Stimulated activated CD8-positive, alpha-beta memory T cell treated with anti-CD3 and anti-CD28 coated beads, Interleukin-12 subunit alpha, Interleukin-12 subunit beta, amount 100 ng/mL, for 1 hour (primary cell): Measurements from ENCODE around the gene PLS3.
"Not testable (repeated sequence)": the region's sequence is repeated elsewhere in the genome, so short reads cannot be mapped to it uniquely, and the experiment has no call there.

Experiments
- DNase-seq: peaks from one replicate; pipeline ENCODE4 v3.0.0-alpha.2; 2020; ENCODE audit warnings: low read depth

The PLS3 gene, protein sequence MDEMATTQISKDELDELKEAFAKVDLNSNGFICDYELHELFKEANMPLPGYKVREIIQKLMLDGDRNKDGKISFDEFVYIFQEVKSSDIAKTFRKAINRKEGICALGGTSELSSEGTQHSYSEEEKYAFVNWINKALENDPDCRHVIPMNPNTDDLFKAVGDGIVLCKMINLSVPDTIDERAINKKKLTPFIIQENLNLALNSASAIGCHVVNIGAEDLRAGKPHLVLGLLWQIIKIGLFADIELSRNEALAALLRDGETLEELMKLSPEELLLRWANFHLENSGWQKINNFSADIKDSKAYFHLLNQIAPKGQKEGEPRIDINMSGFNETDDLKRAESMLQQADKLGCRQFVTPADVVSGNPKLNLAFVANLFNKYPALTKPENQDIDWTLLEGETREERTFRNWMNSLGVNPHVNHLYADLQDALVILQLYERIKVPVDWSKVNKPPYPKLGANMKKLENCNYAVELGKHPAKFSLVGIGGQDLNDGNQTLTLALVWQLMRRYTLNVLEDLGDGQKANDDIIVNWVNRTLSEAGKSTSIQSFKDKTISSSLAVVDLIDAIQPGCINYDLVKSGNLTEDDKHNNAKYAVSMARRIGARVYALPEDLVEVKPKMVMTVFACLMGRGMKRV

DNA sequence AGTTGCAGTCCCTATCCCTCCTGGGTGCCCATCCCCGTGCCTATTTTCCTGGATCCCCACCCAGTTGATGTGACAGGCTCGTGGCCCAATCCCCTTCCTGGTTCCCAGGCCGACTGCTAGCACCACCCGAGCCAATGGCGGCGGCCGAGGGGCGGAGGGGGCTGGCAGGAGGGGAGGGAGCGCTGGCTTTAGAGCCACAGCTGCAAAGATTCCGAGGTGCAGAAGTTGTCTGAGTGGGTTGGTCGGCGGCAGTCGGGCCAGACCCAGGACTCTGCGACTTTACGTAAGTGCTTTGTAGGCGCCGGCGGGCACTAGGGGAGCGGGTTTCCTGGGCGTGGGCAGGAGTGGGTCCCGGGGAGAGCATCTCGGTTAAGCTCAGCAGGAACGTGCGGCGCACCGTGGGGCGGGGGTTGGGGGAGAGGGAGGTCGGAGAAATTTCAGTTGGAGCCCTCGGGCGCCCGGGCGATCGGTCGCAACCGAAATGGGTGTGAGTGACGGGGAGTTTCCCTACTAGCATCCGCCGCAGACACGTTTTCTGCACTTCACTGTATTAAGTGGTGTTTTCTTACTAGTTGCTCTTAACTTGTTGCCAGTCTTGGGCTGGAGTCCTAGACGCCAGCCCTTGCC lies at the start of gene PLS3:
TSS of gene PLS3 (plus strand) at position 197 of the 627 bp plus-strand sequence. CDS start 49,077 bp downstream, outside the sequence.
- no peak for DNase-seq

- DNase-seq = no peak
Observed at GRCh38 chrX:115518113-115518512, 42.9 kb upstream of the PLS3 start.

DNA sequence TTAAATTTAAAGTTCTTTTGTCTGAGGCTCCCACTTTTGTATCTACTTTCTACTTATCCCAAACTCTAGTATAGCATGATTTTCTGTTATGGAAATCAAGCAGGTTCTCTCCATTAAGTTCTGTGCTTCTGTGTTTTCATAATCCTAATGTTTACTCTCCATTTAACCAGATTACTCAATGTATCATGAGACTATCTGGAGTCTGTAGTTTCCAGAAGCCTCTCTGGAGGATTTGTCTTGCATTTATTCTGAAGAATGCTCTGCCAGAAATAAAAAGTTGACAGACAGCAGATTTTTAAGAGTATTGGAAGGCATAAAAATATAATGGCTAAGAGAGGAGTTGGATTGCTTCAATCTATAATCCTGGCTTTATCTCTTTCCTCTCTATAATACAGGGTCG lies 39.2 kb upstream of the PLS3 start:
- no peak for DNase-seq

DNA sequence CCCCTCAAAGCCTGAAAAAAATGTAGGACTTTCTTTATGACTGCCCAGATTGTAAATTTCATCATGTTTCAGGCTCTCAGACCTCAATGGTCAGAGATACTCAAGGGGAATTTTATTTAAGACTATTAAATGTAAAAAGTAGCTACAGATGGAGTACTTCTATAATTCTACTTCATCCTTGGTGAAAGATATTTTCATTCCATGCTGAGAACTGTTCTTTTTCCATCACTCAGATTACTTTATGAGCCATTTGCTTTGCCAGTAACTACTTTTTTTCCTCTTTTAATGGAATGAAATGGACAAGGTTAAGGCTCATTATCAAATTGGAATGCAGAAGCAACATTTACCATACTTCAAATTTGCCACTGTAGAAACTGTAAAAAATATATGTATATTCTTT lies 38.0 kb upstream of the PLS3 start:
- no peak for DNase-seq

- no peak for DNase-seq
Observed at GRCh38 chrX:115525486-115525885, 35.5 kb upstream of the PLS3 start.

GRCh38 chrX:115531818-115532403 lies 29.1 kb upstream of the PLS3 start:
- no peak for DNase-seq

DNA sequence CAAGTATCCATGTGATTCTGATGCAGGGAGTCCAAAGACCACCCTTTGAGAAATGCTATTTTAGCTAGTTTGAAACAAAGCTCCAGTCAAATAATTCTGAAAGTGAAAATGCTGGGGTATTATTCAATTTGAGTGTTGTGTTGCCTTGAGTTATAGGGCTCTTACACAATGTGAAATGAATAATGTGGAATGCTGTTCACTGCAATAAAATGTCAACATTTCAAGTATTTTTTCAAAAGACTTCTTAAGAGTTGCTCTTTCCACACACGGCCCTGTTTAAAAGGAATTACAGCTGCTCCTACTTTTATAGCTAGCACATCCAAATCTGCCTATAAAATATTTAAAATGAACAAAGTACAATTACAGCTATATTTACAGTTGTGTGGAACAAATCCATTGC lies 27.5 kb upstream of the PLS3 start:
- DNase-seq = no peak

GRCh38 chrX:115534383-115534782 lies 26.6 kb upstream of the PLS3 start:
- DNase-seq = no peak

DNA sequence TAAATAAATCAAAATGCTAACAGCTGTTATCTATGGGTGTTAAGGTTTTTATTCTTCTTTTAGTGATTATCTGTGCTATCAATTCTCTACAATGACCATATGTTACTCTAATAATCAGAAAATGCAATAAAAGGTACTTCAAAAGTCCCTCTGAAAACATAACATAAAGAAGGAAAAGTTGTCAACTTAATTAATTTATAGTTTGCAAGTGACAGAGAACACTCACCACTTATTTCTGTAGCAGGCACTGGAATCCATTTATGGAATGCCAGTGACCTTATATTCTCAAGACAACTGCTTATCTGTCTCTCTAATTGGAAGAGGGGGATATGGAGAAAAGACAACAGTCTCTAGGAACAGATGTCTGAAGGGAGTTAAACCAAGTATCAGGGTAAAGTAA lies 25.6 kb upstream of the PLS3 start:
- DNase-seq = no peak

DNA sequence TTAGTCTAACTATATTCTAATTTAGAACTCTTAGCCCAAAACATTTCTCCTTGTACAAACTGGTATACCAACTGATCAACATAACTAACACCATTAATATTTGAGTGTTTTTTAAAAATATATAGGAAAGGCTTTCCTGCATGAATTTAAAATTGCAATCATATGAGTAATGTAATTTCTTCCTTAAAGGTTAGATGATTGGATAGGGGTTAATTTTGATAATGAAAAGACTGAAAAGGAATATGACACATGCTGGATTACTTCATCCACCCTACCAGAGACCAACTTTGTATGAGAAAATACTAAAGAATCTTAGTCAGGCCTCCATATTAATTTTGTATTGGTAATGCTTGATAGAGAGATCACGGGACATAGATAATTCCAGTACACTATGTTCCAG lies 25.1 kb upstream of the PLS3 start:
- DNase-seq = no peak

DNA sequence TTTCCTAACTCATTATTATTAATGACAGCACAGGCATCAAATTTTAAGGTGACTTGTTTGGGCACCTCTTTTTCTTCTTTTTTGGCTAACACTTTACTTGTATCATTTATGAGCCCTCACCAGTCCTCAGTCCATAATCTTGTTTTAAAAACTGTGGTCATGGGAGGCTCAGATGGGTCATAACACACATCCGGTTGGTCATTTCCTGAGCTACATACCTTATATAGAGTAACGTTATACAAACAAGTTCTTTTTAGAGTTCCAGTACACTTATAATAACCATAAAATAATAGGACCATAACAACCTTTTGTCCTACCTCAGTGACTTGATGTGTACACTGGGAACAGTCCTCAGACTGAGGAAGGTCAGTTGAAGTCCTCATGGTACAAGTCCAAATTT lies 21.1 kb upstream of the PLS3 start:
- no peak for DNase-seq

- not testable (repeated sequence) for DNase-seq
Observed at GRCh38 chrX:115541045-115541444, 19.9 kb upstream of the PLS3 start.

DNA sequence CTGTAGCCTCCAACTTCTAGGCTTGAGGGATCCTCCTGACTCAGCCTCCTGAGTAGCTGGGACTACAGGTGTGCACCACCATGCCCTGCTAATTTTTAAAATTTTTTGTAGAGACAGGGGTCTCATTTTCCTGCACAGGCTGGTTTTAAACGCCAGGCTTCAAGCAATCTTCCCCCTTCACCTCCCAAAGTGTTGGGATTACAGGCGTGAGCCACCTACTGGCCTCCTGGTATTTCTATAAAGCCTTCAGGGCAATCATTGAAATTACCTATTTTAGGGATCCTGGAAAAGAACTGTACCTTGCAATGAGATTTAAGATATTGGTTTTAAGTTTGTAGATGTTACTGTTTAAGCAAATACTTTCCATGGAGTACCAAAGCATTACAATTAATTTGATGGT lies 13.5 kb upstream of the PLS3 start:
- no peak for DNase-seq

DNA sequence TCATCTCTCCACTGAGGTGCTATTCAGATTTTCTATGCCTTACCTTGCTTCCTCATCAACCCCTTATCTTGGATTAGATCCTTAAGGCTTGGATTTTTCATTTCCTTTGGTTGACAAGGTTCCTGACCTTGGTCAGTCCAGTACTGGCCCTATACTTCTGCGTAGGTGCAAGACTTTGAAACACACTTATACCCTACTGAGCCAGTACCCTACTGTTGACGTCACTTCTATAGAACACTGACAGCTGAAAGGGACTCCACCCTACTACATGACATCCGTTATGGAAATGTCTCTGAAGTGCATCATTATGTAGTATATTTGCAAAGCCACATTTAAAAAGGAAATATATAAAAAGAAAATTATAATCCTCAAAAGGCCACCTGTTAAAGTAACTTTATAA lies 12.0 kb upstream of the PLS3 start:
- no peak for DNase-seq

- no peak for DNase-seq
Observed at GRCh38 chrX:115553171-115553570, 7.8 kb upstream of the PLS3 start.

- DNase-seq = no peak
Observed at GRCh38 chrX:115559672-115560071, 1.3 kb upstream of the PLS3 start.

- DNase-seq = no peak
Observed at GRCh38 chrX:115560211-115560977, 580 bp upstream of the PLS3 start.

- DNase-seq = no peak
Observed at GRCh38 chrX:115561605-115562479, 868 bp downstream of the PLS3 start.

DNA sequence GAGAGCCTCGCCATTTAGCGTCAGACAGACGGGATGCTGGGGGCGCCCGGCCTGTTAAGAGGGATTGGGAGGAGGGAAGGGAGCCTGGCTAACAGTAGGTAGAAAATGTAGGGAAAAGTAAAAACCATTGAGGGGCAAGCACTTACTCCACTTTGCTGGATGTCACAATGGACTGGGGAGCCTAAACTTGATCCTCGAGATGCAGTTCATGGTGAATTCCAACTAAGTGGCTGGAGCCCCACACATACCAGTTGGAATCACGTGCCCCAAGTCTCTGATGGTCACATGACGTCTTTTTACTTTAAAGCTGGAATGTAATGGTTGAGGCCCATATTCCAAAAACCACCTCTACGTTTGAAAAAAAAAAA lies 1.5 kb downstream of the PLS3 start:
- DNase-seq = no peak

DNA sequence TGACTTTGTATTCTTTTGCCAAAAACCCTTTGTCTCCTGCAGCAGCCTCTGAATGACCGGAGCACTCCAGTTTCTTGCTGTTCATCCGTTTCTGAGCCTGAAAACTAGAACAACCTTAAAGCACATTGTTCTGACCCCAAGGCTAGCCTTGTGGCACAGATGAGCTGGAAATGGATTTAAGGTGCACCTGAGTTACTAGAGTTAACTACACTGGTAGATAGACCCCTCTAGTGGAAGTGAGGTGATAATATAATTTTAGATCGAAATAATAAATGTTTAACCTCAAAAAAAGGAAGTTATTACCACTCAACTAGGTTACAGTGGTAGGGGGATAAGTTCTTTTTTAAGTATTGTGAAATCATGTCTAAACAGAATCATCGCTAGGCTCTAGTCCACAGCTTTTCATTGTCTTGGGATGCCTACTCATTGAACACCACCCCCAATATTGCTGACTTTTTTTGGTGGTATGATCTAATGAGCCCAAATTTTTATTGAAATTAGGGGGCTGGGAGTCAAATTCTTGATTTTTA lies 2.7 kb downstream of the PLS3 start:
- no peak for DNase-seq

GRCh38 chrX:115564243-115564642 lies 3.3 kb downstream of the PLS3 start:
- no peak for DNase-seq
